ENCODE data around the gene CCT3.
"Not testable (repeated sequence)": the region's sequence is repeated elsewhere in the genome, so short reads cannot be mapped to it uniquely, and the experiment has no call there.

The CCT3 gene

DNA sequence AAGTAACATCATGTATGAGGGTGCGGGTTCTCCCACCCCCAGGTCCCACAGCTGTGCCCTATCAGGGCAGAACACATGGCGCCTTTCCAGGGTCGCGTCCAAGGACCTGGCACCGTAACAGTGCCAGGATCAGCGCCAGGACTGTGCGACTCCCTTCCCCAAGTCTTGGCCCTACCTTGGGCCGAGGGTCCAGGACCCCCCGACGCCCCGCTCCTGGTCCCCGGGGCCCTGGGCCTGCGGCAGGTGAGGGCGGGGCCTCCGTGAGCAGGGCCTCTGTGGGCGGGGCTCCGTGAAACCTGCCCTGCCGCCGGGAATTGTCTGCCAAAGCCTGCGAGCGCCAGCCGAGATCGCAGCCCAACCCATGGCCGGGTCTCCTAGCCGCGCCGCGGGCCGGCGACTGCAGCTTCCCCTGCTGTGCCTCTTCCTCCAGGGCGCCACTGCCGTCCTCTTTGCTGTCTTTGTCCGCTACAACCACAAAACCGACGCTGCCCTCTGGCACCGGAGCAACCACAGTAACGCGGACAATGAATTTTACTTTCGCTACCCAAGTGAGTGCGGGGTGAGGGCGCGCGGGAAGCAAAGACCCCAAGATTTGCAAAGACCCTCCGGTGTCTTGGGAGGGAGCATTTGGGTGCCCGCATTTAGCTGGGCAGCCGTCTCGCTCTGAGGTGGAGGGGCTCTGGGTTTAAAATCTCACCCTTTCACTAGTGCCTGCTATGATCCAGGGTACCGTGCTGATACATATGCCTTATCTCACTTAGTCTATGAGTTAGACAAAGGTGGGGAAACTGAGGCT is 31.0 kb upstream of the CCT3 start, which contains the start of gene RHBG:
RHBG (plus strand) TSS at position 323 of the 796 bp plus-strand sequence; CDS start at position 362, 39 bp downstream.
- peak; percentile 61 for DNase-seq (ENCODE audit: low spot score)

DNA sequence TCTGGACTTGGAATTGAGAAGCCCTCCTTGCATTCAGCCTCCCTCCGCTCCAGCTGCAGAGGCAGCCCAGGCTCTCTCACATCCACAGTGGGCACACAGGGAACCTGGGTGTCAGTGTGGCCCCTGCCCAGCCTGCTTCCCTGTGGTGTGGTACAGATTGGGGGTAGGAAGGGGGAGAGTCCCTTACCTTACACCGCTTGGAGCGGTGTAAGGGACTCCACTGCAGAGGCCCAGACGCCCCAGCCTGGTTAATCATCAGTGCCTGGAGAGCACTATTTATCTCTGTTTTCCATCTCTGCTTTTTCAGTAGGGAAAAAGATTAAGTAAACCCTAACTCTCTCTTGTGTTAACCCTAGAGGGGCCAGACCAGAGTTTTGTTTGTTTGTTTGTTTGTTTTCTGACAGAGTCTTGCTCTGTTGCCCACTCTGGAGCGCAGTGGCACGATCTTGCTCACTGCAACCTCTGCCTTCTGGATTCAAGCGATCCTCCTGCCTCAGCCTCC is 30.1 kb upstream of the CCT3 start:
- DNase-seq (ENCODE audit: low spot score), result no peak

DNA sequence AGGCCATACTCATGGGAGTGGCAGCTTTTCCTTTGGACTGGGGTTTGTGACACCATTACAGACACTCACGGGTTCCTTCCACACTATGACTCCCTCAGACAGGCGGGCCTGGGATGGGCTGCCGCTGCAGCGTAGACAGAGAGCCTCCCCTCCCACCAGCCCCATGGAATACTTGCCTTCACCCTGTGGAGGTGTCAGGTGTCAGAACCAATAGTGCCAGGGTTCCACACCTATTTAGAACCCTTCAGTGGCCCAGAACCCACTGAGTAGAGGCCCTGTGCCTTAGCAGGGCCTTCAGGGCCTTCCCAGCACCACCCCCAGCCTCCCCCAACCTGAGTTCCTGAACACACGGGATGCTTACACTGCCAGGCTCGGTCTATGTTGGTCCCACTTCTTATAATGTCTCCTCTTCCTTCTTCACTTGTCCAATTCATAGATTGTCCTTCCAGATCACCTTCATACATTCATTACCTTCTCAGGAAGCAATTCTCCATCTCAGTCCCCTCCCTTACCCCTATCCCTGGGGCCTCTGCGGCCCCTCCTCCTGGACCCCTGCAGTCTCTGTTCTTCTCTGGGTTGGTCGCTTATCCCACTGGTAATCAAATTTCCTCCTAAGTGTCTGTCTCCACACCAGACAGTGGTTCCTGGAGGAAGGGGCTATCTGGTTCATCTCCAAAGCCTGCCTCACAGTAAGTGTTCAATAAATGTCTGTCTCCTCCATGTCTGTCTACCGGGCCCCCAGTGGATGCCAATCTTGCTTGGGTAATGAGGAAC is 29.5 kb upstream of the CCT3 start:
- no peak for DNase-seq (ENCODE audit: low spot score)

DNA sequence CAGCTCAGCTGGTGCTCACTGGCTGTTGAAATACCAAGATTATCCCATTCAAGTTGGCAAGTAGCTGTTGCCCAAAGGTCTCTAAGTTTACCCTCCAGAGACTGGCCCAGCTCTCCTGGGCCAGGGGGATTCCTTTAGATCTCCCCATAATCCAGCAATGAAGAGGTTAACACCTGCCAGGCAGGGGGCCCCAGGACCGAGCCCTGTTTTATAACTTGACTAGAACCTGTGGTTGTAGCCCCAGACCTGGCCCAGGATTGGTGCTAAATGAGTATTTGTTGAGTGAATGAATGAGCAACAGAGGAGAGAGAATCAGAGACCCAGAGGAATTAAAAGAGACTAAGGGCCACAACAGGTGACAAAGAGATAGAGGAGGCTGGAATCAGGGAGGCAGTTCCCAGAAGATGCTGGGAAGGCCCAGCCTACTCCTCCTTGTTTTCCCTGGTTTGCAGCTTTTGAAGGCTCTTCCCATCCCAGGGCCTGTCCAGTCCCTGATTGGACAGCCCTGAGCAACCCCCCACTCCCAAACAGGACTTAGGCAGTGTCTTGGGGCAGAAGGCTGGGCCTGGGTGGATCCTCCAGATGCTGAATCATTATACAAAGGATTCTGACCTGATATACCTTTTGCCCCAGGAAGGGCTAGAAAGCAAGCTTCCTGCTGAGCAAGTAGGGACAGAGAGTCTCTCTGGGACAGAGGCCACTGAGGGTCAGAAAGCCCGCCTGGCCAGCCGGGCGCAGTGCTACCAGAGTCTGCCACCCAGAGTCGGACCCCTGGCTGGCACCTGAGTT is 28.5 kb upstream of the CCT3 start:
- DNase-seq (ENCODE audit: low spot score), result no peak

DNA sequence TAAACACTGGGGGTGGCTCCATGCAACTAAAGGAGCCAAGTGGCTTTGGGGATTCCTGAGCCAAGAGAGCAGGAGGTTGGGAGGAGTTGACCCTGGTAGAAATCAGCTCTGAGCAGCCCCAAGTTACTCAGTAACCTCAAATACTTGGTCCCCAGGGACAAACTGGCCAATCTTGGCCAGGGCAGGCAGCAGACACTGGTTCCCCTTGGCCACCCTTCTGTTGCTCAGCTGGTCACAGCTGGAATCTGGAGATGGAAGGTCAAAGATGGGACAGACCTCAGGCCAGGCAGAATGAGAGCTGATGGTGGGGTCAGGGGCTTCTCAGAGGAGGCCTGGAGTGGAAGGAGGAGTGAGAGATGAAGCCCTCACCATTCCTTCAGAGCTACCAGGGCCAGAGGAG is 27.7 kb upstream of the CCT3 start:
- no peak for DNase-seq (ENCODE audit: low spot score)

DNA sequence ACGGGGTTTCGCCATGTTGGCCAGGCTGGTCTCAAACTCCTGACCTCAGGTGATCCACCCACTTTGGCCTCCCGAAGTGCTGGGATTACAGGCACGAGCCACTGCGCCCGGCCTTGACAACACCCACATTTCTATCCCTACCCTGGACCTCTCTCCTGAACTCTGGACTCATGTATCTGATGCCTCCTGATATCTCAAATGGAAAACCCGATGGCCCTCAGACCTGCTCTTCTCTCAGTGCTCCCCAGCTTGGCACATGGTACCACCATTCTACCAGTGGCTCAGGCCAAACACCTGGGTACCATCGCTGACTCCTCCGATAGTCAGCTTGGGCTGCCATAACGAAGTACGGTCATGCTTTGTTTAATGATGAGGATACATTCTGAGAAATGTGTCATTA is 22.4 kb upstream of the CCT3 start:
- no peak for DNase-seq (ENCODE audit: low spot score)

DNA sequence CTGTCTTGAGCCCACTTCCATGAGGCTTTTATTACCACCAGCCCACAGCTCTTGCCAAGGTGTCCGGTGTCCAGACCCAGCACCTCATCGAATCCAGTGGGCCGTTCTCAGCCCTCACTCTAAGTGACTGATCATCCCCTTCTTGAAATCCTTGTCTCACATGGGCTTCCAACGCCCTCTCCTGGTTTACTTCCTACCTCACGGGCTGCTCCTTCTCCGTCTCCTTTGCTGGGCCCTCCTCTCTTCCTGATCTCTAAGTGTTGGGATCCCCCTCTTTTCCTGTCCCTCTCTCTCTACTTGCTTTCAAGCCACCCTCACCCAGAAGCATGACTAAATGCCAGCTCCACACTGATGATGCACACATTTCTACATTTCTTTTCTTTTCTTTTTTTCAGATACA is 21.9 kb upstream of the CCT3 start:
- no peak for DNase-seq (ENCODE audit: low spot score)

DNA sequence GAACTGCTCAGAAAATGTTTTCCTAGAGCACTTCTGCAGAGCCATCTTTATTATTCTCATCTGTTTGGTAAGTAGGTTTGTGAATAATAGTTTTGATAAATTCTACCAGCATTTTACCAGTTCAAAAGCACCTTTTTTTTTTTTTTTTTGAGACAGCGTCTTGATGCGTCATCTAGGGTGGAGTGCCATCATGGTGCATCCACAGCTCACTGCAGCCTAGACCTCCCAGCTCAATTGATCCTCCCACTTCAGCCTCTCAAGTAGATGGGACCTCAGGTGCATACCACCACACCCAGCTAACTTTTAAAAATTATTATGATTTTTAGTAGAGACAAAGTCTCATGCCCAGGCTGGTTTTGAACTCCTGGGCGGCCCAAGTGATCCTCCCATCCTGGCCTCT is 21.2 kb upstream of the CCT3 start:
- DNase-seq (ENCODE audit: low spot score), result no peak

DNA sequence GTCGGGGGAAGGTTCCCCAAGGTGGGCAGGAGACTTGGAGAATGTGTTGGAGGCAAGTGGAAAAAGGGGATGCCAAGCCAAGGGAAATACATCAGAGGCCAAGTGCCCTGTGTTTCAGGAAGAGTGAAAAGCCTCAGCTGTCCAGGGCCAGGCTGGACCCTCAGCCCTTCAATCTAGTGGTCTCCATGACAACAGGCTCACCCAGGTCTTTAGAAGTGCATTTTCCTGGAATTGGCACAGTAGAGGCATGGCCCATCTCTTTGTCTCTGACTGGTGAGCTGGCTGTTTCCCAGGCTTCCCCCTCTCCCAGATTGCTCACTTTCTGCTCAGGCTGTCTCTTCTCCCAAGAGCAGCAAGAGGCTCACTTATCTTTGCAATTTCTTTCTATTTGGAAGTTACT is 20.5 kb upstream of the CCT3 start:
- no peak for DNase-seq (ENCODE audit: low spot score)

DNA sequence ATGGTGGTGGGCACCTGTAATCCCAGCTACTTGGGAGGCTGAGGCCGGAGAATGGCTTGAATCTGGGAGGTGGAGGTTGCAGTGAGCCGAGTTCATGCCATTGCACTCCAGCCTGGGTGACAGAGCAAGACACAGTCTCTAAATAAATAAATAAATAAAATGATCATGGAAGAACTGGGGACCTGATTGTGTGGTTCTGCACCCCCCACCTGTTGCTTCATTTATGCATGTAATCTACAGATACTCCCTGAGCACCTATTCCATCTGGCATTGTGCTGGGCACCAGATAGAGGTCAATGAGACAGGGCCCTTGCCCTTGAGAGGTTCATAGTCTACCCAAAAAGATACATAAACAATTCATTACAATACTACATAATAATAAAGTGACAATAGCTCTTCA is 19.9 kb upstream of the CCT3 start:
- no peak for DNase-seq (ENCODE audit: low spot score)

DNA sequence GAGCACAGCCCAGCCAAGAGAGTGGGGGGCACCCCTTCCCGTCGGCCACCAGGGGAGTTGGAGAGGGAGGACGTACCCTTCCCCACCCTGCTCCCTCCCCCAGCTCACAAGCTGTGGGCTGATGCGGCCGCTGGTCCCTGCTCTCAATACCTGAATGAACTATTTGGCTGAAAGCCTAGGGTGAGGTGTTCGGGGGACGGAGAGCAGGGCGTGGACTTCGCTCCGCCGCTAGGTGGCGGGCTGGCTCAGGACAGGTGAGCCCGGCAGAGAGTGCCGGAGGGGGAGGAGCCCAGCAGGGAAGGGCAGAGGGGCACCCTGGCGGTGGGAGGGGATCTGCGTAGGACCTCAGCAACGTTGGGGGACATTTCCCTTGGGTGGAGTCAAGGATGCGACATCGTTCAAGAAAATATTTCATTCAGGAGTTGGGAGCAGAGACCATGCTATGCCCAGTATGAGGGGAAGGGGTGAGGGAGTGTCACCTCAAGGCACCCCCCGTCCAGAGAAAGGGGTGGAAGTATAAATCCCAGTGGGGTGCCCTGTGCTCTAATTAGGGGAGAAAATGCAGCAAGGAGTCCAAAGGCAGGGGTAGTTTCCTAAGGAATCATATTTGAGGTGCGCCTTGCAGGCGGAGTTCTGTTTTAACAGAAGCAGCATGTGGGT is 18.9 kb upstream of the CCT3 start:
- peak; percentile 82 for DNase-seq (ENCODE audit: low spot score)

DNA sequence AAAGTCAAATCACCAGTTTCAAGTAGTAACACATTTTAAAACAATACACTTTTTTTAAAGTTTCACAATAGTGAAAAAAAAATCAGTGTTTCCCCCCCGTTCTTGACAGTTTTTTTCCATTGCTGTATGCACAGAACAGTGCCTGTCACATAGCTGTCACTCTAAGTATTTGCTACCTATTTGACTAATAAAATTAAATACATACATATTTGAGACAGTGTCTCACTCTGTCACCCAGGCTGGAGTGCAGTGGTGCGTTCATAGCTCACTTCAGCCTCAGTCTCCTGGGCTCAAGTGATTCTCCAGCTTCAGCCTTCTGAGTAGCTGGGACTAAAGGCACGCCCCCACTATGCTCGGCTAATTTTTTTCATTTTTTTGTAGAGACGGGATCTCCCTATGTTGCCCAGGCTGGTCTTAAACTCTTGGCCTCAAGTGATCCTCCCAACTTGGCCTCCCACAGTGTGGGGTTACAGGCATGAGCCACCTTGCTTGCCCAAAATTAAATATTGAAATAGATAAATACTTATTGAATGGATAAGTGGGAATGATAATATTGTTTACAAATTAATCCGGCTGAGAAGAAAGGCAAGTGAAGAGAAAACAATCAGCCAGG is 18.3 kb upstream of the CCT3 start:
- no peak for DNase-seq (ENCODE audit: low spot score)

DNA sequence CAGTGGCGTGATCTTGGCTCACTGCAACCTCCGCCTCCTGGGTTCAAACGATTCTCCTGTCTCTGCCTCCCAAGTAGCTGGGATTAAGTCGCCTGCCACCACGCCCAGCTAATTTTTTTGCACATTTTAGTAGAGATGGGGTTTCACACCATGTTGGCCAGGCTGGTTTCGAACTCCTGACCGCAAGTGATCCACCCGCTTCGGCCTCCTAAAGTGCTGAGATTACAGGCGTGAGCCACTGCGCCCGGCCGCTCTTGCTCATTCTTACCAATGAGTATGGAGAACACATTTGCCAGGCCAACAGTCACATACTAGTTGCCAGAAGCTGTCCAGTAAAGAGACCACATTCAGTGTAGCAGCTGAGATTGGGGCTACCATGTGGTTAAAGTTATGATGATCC is 14.4 kb upstream of the CCT3 start:
- not testable (repeated sequence) for DNase-seq (ENCODE audit: low spot score)

DNA sequence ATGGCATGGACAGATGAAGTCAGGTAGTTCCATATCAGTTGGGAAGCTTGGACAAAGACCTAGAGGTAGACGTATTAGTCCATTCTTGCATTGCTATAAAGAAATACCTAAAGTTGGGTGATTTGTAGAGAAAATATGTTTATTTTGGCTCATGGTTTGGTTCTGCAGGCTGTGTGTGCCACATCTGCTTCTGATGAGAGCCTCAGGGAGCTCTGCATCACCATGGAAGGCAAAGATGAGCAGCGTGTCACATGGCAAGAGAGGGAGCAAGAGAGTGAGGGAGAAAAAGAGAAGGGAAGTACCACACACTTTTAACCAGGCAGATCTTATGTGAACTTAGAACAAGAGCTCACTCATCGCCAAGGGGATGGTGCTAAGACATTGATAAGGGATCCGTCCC is 9.2 kb upstream of the CCT3 start:
- no peak for DNase-seq (ENCODE audit: low spot score)

DNA sequence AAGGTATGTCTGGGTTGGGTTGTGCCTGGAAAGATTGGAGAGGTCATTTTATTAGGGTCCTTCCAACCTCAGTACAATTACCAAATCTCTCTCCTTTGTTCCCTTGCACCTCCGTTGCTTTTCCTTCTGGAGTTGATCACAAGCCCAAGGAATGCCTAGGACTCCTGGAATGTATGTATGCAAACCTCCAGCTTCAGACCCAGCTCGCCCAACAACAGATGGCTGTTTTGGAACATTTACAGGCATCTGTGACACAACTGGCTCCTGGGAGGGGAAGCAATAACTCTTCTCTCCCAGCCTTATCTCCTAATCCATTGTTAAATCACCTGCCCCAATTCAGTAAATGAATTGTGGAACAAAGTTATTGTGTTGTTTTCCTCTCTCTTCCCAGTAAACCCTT is 8.5 kb upstream of the CCT3 start:
- DNase-seq (ENCODE audit: low spot score), result no peak

DNA sequence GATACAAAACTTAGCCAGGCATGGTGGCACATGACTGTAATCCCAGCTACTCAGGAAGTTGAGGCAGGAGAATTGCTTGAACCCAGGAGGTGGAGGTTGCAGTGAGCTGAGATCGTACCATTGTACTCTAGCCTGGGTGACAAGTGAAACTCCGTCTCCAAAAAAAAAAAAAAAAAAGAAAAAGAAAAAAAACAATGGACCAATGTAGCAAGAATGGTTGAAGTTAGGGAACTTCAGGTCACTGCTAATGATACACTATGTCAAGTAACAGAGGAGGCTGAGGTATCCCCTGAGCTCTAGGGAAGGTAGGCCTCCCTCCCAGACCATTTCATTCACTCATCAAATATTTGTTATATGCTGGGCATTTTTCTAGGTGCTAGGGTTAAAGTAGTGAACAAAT is 7.9 kb upstream of the CCT3 start:
- DNase-seq (ENCODE audit: low spot score), result not testable (repeated sequence)

DNA sequence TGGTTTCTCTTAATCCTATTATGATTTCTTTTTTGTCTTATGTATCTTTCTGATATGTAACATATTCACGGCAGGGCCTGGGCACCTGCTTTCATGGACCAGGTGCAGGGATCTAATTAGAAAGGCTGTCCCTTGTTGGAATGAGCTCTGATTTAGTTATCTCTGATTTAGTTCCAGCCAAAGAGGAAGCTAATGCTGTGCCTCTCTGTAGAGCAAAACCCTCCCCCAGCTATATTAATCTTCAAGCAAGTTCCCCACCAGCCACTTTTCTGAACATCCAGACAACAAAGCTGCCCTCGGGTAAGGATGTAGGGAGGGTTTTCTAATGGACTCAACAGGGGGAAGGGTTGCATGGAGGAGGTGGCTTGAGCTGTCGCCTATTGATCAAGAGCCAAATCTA is 6.3 kb upstream of the CCT3 start:
- DNase-seq (ENCODE audit: low spot score), result no peak

DNA sequence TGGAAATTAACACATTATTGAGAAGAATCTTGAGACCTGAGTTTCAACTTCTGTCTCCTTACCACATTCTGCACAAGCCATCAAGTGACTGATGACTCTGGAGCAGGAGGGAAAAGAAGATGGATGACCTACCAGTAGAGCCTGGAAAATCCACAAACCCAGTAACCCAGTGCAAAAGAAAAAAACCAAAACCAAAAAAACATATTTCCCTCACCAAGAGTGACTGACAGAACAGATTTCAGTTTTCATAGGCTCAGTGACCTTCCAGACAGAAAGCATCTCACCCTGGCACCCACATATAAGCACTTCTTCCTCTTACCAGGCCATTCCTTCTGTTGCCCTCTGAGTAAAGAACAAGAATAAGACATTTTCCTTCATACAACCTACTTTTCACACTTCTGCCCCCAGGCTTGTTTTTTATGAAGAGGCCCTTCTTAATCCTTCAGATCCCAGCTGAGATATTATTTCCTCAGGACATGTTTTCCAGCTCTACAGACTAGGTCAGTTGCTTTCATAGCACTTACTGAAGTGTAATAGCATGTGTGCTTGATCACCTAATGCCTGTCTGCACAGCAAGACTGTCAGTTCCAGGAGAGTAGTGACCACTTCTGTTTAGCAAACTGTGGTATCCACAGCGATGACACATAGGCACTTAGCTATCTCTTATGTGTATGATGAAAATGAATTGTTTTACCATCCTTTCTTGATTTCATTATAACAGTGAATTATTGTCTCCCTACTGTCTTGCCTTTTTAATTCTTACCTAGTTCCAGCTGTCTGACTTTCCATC is 4.3 kb upstream of the CCT3 start:
- DNase-seq (ENCODE audit: low spot score), result no peak

DNA sequence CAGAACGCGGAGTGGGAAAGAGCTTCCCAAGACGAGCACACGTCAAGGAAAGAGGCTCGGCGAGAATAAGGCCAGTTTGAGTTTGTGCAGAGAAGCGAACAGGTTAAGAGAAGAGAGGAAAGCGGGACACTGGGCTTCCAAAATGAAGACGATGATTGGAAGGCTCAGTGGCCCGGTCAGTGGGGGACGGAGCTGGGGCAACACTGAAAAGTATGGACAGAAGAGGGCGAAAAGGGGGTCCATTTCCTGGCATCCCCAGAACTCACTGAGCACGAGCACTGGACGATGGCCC is 258 bp downstream of the CCT3 start:
- DNase-seq (ENCODE audit: low spot score), result no peak

DNA sequence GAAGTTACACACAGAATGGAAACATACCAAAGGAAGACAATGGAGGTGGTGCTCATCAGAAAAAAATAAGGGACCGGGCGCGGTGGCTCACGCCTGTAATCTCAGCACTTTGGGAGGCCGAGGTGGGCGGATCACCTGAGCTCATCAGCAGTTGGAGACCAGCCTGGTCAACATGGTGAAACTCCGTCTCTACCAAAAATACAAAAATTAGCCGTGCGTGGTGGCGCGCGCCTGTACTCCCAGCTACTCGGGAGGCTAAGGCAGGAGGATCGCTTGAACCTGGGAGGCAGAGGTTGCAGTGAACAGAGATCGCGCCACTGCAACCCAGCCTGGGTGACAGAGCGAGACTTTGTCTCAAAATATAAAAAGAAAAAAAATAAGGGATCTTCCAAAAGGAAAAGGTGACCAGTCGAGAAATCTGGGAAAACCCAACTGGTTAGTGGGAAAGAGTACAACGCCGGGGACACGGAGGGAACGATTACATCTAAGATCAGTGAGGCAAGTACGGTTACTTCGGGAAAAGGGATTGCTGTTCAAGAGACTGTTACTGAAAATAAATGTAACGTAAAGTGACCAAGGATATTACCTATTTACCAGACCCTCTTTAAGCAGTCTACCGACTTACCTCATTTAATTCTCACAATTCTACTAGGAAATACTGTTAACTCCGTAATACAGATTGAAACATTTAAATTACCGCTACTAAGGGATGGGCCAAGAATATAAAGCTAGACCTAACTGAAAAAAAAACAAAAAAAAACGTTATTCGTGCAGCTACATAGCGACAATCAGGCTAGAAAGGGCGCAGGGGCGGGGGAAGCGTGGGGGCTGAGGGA is 822 bp downstream of the CCT3 start:
- DNase-seq (ENCODE audit: low spot score), result no peak

Measured in LoVo (cell line).